GM21528 (cell line): ENCODE measurements around the gene RIPOR2.
"Not testable (repeated sequence)": the region's sequence is repeated elsewhere in the genome, so short reads cannot be mapped to it uniquely, and the experiment has no call there.

Source experiments
- ATAC-seq: cut with Tn5 transposase; IDR thresholded peaks from one replicate; pipeline ENCODE4 v1.9.1; 2021; ENCODE audit warnings: mild to moderate bottlenecking, moderate library complexity; ENCODE audit not compliant: unreplicated experiment, low FRiP score

RIPOR2 gene

GRCh38 chr6:24882295-24882694 is 53.5 kb downstream of the RIPOR2 start:
- ATAC-seq: no peak

DNA sequence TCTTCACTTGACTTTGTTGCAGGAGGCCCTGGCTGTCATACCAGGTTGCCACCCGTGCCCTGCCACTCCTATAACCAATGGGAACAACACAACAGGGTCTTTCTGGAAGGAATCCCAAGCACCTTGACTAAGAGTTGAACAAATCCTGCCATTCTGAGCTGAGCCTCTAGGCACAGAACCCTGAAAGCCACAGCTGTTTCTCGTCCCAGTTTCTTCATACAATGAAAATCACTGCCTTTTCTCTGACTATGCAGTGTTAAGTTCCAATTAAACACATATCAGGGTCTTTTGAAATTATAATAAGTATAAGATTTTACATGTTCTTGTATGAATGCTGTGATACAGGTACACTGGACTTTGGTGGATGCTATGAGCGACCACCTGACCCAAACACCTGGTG is 54.4 kb downstream of the RIPOR2 start:
- no peak for ATAC-seq

DNA sequence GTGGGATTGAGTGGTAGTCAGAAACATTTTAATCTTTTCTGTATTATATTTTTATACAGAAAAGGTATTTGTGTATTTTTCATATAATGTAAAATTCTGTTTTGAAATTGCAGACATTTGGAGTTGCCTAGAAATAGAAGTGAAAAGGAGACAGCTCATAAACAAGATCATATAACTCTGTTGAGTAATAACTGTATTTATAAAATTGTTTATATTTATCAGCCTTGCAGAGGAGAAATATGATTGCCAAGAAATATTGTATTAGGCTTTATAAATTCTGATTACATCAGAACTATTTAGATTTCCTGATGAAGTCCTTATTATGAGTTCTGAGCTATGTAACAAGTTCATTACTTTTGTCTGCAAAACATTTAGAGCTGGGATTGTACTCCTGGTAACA is 55.3 kb downstream of the RIPOR2 start:
- ATAC-seq: no peak

DNA sequence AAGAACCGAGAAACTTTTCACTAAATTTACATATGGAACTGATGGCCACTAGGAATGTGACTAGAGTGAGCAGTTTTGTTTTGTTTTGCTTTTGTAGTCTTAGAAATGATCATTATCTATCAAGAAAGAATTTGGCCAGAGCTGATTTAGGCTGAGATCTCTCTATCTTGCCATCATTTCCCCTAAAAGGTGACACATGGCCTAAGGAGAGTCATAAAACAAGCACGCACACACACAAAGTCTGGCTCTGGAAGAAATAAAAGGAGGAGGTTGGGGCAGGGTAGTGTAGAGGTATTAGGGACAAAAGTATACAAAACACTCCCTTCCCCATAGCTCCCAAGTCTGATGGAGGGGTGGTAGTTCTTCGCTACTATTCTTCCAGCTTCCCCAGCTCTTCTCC is 56.4 kb downstream of the RIPOR2 start:
- no peak for ATAC-seq

DNA sequence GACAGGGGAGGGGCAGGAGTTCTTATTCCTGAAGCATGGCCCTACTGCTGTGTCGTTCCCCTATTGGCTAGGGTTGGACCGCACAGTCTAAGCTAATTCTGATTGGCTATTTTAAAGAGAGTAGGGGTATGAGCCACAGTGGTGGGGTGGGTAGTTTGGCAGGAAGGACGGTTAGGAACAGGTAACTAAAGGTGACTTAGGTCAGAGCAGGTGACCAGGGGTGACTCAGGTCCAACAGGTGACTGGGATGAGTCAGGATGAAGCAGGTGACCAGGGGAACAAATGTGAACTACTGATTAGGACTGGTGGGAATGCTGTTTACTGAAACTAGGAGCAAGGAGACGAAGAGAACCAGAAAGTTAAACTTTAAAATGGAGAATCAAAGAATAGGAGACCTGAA is 58.0 kb downstream of the RIPOR2 start:
- not testable (repeated sequence) for ATAC-seq

DNA sequence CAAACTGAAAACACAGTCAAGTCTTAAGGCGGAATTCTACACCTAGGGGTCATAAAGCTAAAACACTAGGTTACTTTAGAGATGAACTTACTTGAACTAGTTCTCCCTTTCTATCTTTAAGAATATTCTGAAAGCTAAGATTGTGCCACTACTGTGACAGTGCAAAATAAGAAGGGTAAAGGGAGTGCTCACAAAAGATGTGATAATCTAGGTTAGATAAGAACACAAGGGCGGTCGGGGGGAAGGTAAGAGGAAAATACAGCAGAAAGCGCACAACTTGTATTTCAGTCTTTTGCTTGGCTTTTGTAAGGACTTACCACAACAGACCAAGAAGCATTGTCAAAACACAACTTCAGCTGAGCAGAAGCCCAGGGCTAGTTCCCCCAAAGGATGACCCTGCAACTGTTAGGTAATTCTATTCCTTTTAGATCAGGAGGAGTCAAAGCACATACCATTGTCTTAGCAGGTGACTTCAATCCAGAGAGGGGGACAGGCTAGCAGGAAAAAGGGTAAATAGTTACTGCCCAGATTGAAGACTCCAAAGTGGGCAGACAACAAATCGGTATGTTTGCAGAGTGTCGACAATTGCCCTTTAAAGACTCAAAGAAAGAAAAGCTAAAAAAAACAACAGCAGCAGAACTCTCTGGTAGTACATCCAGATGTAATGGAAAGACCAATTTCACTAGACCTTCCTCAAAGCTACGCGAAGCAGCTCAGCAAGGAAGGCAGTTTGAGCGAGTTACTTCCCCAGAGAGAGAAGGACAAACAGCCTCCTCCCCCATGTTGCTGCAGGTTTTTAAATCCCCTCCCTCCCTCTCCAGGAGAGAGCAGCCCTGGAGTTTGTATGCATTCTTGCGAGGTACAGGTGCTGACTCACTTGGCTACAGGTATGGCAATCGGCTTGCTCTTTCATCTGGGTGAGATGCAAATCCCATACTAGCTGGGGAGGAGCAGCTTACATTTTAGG is 59.0 kb downstream of the RIPOR2 start:
- no peak for ATAC-seq

DNA sequence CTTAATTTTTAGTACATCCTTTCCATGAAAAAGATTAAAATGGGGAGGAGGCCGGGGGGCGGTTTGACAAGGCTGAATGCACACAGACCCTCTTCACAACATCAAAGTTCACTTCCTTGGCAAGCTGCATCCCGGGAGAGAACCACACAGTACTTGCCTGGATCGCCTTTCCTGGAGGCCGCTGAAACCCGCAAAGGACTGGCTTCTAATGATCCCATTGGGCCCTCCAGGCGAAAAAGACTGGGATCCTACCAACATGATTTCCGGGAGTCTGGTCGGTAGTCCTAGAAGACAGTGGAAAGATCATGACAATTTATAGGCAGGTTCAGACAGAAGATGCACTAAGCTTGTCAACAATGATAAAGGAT is 60.2 kb downstream of the RIPOR2 start:
- ATAC-seq: no peak

DNA sequence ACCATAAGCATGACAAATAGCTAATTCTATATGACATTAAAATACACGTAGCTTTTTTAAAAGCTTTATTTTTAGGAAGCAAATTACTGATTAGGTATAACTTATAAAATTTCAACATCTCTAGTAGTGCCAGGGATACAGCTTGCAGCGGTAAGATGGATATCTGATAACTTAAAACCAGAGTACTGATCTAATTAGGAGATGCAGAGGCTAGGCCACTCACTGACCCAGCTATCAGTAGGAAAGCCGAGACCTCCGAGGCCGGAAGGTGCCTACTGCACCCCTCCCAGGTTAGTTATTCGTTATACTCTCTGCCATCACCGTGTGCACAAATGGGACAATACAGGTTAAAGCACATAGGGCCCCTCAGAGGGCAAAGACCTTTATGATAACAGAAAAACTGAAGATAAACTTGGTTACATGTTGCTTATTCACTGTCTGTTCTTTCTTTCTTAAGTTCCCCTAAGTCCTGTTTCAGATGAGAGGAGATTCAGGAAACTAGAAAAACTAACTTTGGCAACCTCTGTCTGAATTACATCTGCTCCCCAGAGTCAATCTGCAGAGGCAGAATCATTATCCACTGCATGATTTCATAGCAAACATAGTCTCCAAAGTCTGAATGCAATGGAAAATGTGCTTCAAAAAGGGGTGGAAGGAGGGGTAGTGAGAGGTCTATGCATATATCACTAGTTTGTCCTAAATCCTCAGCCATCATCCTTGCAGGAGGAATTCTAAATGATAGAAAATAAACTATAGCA is 60.8 kb downstream of the RIPOR2 start:
- ATAC-seq: no peak

- no peak for ATAC-seq
Measured at GRCh38 chr6:24874128-24874527, 61.6 kb downstream of the RIPOR2 start.

DNA sequence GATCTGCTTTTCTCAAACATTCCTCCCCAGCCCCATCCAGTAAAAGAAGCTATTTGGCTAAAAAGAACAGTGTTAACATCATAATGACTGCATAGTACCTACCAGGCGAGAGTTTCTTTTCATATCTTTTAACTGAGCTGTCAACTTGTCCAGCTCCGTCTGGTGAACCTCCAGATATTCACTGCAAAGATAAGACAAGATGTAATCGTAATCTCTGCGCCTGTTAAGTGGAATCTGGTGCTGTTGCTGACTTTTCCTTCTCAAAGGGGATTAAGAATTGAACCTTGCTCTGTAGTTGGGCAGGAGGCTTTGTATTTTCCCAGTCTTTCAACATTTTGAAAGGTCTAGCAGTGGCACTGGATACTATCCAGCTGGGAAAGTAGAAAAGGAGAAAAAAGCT is 63.0 kb downstream of the RIPOR2 start:
- ATAC-seq: no peak

DNA sequence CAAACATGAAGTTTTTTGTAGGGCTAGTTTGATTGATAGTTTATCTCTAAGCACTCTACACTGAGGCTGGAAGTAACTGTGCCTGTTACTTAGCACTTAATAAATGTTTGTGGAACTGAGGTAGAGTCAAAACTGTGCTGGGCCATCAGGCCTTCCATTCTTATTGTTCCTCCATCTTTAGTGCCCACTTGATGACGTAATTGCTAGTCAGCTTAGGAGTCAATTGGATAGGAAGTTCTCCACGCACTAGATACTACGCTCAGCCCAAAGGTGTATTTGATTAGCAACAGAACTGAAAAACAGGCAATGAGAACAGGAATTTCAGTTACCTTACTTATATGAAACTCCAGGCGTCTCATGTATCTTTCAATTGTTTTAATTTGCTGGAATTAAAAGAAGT is 67.0 kb downstream of the RIPOR2 start:
- no peak for ATAC-seq

DNA sequence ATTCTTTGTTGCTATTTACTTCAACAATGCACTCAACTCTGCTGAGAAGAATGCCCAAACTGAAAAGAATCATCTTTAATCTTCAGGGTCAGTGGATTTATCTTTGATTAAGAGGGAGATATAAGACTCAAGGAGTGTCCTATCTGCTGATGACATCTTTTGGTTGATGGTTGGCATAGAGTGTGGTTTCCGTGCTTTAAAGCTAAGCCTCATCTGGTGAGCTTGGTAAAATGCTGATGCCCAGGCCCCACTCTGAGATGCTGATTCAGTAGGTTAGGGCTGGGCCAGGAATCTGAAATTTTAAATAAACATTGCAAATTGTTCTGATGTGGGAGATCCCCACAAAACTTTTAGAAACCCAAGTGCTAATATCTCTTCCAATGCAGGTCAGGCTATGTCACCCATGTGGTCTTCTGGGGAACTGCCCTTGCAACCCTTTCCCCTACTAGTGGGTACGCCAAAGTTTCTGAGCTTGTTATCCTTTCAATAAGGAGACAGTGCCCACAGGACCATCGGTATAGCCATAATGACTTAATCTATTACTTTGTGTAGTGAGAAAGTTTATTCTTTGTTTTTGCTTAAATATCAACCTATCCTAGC is 68.6 kb downstream of the RIPOR2 start:
- no peak for ATAC-seq

DNA sequence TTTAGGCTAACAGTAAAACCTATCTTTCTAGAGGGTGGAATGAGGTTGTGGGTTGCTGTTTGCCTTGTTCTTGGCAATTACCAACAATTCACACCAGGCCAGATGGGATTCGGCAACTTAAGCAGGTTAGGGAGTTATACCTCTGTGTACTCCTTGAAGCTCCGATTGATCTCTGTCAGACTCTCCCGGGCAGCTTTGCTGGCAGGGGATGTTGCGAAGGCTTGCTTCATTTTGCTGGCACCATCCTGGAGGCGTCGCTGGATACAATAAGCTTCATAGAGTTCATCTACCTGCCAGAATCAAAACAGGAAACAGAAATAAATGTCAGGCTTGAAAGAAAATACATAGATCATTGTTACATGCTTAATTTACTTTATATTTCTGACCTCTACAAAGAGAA is 70.6 kb downstream of the RIPOR2 start:
- ATAC-seq: no peak

- no peak for ATAC-seq
Measured at GRCh38 chr6:24864343-24864742, 71.4 kb downstream of the RIPOR2 start.

- ATAC-seq: no peak
Measured at GRCh38 chr6:24861934-24862333, 73.8 kb downstream of the RIPOR2 start.

- no peak for ATAC-seq
Measured at GRCh38 chr6:24859608-24860200, 76.1 kb downstream of the RIPOR2 start.

- no peak for ATAC-seq
Measured at GRCh38 chr6:24859132-24859531, 76.6 kb downstream of the RIPOR2 start.

DNA sequence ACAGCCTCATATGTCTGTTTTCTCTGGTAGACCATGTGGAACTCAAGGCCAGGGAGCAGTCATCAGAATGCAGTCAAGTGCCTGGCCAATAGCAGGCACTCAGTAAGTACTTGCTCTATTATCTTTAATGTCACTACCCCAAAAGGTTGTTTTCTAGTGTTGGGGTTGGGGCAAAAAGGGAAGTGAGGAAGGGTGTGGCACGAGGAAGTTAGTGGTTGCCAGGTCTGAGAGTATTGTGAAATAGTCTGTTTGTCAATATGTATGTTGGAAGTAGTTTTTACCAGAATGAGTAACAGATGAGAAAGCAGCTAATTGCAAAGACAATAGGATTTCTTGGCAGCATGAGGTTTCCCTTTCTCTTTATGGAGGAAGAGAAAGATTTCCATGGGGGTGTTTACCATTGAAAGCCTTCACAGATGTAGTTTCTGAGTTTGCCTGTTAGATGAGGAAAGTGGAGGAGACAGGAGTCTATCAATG is 77.5 kb downstream of the RIPOR2 start:
- ATAC-seq: peak; percentile 74

DNA sequence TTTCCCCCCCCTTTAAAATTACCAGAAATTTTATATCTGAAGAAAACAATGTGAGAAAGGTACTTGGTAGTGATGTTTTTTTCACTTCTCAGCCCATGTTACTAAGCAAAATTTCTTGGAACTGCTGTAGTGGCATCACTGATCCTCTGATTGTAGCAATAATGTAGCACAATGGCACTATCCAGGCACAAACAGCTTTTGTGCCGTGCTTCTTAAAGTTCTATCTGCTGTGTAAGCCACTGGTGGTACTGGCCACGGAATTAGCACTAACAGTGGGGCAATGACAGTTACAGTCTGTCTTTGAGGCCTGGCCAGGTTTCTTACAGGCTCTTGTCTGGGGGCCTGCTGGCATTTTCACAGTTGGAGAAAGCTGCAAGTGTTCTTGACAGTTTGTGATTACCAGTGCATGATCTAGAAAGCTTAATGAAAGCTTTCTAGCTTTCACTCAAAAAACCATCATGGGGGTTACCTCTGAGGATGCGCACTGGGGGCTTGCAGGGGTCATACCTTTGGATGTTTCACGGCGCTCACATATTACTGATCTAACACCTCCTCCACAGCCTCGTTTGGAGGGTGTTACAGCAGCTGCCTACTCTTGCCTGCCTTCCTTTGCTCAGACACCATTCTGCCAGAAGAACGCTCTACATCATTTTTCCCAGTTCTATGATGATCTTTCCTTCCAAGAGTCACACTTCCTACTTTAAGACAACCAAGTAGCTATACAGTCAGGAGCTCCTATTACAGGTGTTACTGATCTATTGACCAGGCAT is 78.7 kb downstream of the RIPOR2 start:
- no peak for ATAC-seq

DNA sequence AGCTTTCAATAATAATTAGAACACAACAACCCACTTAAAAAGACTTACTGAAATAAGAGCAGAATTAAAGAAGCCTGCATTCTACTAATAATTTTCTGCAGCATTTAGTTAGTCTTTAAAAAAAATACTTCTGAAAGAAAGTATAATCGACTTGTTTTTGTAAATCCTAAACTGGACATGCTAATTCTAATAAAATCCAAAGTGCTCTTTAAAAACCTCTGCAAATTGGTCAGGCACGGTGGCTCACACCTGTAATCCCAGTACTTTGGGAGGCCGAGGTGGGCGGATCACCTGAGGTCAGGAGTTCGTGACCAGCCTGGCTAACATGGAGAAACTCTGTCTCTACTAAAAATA is 79.5 kb downstream of the RIPOR2 start:
- ATAC-seq: no peak
